ENCODE data around the gene PTBP2.

DNA sequence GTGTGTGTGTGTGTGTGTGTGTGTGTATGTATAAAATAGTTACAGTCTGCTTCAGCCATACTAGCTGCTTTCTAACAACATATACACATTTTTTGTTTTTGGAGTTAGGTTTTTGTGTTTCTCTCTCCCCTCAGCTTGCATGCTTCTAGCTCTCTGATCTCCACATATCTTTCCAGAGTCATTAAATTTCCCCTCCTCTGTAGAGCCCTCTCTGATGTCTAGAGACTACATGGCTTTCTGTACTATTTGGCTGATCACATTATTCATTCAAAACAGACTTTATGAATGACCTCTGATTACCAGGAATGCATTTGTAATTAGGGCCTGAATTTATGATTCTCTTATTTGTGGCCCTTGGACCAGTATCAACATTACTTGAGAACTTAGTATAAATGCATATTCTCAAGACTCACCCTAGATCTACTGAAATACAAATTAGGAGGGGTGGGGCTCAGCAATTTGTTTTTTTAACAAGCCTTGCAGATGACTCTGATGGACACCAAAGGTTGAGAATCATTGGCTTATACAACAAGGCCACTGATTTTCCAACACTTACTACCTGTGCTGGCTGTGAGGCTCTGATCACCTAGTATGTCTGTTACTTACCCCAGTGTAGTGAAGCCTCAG is 104.5 kb downstream of the PTBP2 start:
- TF ChIP-seq POLR2AphosphoS5 (IDR thresholded peaks at IDR 0.05; ENCODE audit: low read depth, low read length) (no peak), TAF1 (IDR thresholded peaks at IDR 0.05; ENCODE audit: borderline replicate concordance, insufficient read depth, low read length) (no peak), SIN3A (IDR thresholded peaks at IDR 0.05; ENCODE audit: borderline replicate concordance, insufficient read depth, low read length) (no peak), FOXP2 (optimal IDR thresholded peaks at IDR 0.05; ENCODE audit: borderline replicate concordance, extremely low read depth, extremely low read length, insufficient read depth) (no peak), REST (IDR thresholded peaks at IDR 0.05; ENCODE audit: insufficient read depth in 1 of 2, low read depth in 2 of 2, low read length in 2 of 2) (no peak)
